ENCODE data around the gene TRDMT1.

Gene TRDMT1

GRCh38 chr10:17241611-17242333 is 40.3 kb upstream of the TRDMT1 start:
- TF ChIP-seq, protein P1, sequence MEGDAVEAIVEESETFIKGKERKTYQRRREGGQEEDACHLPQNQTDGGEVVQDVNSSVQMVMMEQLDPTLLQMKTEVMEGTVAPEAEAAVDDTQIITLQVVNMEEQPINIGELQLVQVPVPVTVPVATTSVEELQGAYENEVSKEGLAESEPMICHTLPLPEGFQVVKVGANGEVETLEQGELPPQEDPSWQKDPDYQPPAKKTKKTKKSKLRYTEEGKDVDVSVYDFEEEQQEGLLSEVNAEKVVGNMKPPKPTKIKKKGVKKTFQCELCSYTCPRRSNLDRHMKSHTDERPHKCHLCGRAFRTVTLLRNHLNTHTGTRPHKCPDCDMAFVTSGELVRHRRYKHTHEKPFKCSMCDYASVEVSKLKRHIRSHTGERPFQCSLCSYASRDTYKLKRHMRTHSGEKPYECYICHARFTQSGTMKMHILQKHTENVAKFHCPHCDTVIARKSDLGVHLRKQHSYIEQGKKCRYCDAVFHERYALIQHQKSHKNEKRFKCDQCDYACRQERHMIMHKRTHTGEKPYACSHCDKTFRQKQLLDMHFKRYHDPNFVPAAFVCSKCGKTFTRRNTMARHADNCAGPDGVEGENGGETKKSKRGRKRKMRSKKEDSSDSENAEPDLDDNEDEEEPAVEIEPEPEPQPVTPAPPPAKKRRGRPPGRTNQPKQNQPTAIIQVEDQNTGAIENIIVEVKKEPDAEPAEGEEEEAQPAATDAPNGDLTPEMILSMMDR (IDR thresholded peaks at IDR 0.05; ENCODE audit: borderline replicate concordance, control extremely low read depth, extremely low read depth, insufficient read depth, missing control alignments) = no peak
- in situ Hi-C loops (cut with MboI; ENCODE audit: low sequenced_read_pairs, unreplicated experiment) = no loop called here
- DNase-seq (ENCODE audit: low spot score) = no peak

DNA sequence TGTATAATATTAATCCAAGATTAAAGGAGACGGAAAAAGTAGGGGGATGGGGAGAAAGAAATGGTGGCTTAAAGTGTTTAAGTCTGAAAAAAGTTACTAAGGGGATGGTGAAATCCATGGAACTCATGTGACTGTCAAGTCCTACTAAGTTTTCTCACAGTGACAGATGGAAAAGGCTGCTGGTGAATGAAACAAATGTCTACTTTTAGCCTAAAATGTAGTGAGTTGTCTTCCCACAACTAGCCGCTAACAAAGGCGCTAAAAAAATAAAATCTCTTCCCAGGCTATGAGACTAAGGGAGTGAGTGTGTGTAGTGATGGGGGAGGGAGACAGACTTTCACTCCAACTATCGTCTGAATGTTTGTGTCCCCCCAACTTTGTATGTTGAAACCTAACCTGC is 39.1 kb upstream of the TRDMT1 start:
- no peak for DNase-seq (ENCODE audit: low spot score)
- TF ChIP-seq, protein P1 (IDR thresholded peaks at IDR 0.05; ENCODE audit: borderline replicate concordance, control extremely low read depth, extremely low read depth, insufficient read depth, missing control alignments) = no peak
- in situ Hi-C loops (cut with MboI; ENCODE audit: low sequenced_read_pairs, unreplicated experiment) = no loop called here

DNA sequence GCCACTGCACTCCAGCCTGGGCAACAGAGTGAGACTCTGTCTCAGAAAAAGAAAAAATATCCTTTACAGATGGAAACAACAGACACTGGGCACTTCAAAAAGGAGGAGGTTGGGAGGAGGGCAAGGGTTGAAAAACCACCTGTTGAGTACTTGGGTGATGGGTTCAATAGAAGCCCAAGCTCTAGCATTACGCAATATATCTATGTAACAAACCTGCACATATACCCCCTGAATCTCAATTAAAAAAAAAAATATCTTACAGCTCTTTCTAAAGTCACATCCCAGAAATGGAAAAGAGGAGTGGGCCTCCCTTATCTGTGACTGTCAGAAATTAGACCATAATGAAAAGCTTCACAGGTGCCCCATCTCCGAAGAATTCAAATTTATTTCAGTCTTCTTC is 38.6 kb upstream of the TRDMT1 start:
- no peak for DNase-seq (ENCODE audit: low spot score)
- in situ Hi-C loops (cut with MboI; ENCODE audit: low sequenced_read_pairs, unreplicated experiment) = no loop called here
- TF ChIP-seq, protein P1 (IDR thresholded peaks at IDR 0.05; ENCODE audit: borderline replicate concordance, control extremely low read depth, extremely low read depth, insufficient read depth, missing control alignments) = no peak

DNA sequence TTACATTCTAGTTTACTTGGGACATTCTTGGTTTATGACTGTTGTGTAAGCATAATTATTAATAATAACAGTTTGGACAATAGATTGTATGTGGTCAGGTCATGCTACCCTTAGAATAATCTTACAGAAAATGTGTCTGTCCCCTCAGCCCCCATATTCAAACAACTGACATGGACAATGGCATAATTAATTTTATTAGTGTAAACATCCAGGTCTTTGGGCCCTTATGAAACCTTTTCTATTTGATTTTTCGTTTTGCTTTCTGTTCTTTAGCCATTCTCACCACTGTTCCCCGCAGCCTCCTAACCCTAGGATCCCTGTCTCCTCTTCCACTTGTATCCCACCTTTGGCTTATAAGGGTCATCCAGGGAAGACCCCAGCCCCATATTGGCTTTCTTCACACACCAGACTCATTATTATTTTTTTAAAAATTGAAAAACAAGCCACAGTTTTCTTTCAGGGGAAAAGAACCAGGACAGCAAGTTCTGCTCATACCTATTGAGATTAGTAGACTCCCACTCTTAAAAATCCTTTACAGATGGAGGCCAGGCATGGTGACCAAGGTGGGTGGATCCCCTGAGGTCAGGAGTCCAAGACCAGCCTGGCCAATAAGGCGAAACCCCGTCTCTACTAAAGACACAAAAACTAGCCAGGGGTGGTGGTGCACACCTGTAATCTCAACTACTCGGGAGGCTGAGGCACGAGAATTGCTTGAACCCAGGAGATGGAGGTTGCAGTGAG is 38.0 kb upstream of the TRDMT1 start:
- DNase-seq (ENCODE audit: low spot score) = no peak
- TF ChIP-seq, protein P1 (IDR thresholded peaks at IDR 0.05; ENCODE audit: borderline replicate concordance, control extremely low read depth, extremely low read depth, insufficient read depth, missing control alignments) = no peak
- in situ Hi-C loops (cut with MboI; ENCODE audit: low sequenced_read_pairs, unreplicated experiment) = loop anchor here (10.0 kb wide), 1 partner anchor 215 kb away; no protein-coding TSS in a partner anchor

GRCh38 chr10:17238445-17239291 is 37.2 kb upstream of the TRDMT1 start:
- TF ChIP-seq, protein P1 (IDR thresholded peaks at IDR 0.05; ENCODE audit: borderline replicate concordance, control extremely low read depth, extremely low read depth, insufficient read depth, missing control alignments) = no peak
- in situ Hi-C loops (cut with MboI; ENCODE audit: low sequenced_read_pairs, unreplicated experiment) = loop anchor here (10.0 kb wide), 1 partner anchor 214 kb away; no protein-coding TSS in a partner anchor
- DNase-seq (ENCODE audit: low spot score) = no peak

DNA sequence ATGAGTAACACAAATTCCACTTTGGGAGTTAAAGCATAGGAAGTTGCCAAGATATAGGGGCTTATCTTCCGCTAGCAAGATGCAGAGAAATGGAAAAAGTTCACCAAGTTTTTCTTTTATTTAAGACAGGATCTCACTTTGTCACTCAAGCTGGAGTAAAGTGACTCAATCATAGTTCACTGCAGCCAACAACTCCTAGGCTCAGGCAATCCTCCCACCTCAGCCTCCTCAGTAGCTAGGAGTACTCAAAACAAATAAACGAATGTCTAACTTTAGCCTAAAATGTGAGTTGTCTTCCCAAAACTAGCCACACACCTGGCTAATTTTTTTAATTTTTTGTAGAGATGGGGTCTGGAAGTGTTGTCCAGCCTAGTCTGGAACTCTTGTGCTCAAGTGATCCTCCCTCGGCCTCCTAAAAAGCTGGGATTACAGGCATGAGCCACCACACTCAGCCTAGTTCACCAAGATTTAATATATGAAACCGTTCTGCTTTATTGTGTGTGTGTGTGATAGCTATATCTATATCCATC is 36.5 kb upstream of the TRDMT1 start:
- no peak for DNase-seq (ENCODE audit: low spot score)
- TF ChIP-seq, protein P1 (IDR thresholded peaks at IDR 0.05; ENCODE audit: borderline replicate concordance, control extremely low read depth, extremely low read depth, insufficient read depth, missing control alignments) = no peak
- in situ Hi-C loops (cut with MboI; ENCODE audit: low sequenced_read_pairs, unreplicated experiment) = loop anchor here (10.0 kb wide), 1 partner anchor 213 kb away; no protein-coding TSS in a partner anchor
